Progenitor cell of endocrine pancreas (in vitro differentiated cells): ENCODE data around the gene FGD3. TPM values are rescaled to one million over a fixed set of nuclear protein-coding genes. Genes with fewer than 3 reads are reported as not detected.

Experiments
- DNase-seq: peaks from one replicate; pipeline ENCODE4 v3.0.0; 2021; ENCODE audit warnings: low spot score; ENCODE audit not compliant: unreplicated experiment
- H3K27ac Mint-ChIP-seq: 2 replicates; pipeline ENCODE4 v1.8.0; 2021; ENCODE audit warnings: mild to moderate bottlenecking, moderate library complexity, mixed read lengths
- H3K27me3 Mint-ChIP-seq: 2 replicates; pipeline ENCODE4 v1.8.0; 2021; ENCODE audit warnings: mixed read lengths
- H3K36me3 Mint-ChIP-seq: 2 replicates; pipeline ENCODE4 v1.8.0; 2022; ENCODE audit warnings: mixed read lengths; ENCODE audit not compliant: insufficient read depth
- H3K4me1 Mint-ChIP-seq: 2 replicates; pipeline ENCODE4 v1.8.0; 2021; ENCODE audit warnings: low read depth, mixed read lengths
- H3K4me3 Mint-ChIP-seq: 2 replicates; pipeline ENCODE4 v1.8.0; 2021; ENCODE audit warnings: low read depth, mild to moderate bottlenecking, moderate library complexity, mixed read lengths
- H3K9me3 Mint-ChIP-seq: 2 replicates; pipeline ENCODE4 v1.8.0; 2021; ENCODE audit warnings: low read depth, mixed read lengths
- total RNA-seq: library from RNA; stranded (reverse); gene quantifications from 2 replicates; pipeline ENCODE4 v1.2.1, GENCODE V29; 2021
- TF ChIP-seq, protein P1 (sequence below): fragments of 200-600 bp; sonication (generic); IDR thresholded peaks from one replicate; pipeline ENCODE4 v1.5.0; 2021; ENCODE audit warnings: antibody characterized with exemption, mild to moderate bottlenecking; ENCODE audit not compliant: unreplicated experiment

Gene FGD3
- total RNA-seq, 1 donor from 2014 or later, result 9.6 TPM

DNA sequence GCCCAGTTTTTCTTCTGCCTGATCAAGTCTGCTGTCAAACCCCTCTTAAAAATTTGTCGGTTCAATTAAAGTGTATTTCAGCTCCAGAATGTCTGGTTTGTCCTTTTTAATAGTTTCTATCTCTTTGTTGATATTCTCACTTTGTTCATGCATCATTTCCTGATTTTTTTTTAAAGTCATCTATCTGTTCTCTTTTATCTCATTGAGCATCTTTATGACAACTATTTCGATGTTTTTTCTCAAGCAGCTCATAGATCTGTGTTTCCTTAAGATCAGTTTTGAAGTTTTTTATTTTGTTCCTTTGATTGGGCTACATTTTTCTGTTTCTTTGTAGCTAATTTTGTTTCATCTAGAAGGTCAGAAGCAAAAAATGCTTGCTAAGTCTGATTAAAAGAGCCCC lies 53.7 kb downstream of the FGD3 start:
- Mint-ChIP-seq H3K9me3 (peaks cover 18% of the 10 kb centered on the region), H3K4me1 (no peaks in the 10 kb centered on the region), H3K27me3 (no peaks in the 10 kb centered on the region), H3K36me3 (peaks cover 10% of the 10 kb centered on the region), H3K27ac (no peak overlapping the region), H3K4me3 (no peak overlapping the region)
- TF ChIP-seq, protein P1, sequence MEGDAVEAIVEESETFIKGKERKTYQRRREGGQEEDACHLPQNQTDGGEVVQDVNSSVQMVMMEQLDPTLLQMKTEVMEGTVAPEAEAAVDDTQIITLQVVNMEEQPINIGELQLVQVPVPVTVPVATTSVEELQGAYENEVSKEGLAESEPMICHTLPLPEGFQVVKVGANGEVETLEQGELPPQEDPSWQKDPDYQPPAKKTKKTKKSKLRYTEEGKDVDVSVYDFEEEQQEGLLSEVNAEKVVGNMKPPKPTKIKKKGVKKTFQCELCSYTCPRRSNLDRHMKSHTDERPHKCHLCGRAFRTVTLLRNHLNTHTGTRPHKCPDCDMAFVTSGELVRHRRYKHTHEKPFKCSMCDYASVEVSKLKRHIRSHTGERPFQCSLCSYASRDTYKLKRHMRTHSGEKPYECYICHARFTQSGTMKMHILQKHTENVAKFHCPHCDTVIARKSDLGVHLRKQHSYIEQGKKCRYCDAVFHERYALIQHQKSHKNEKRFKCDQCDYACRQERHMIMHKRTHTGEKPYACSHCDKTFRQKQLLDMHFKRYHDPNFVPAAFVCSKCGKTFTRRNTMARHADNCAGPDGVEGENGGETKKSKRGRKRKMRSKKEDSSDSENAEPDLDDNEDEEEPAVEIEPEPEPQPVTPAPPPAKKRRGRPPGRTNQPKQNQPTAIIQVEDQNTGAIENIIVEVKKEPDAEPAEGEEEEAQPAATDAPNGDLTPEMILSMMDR, result no peak
- DNase-seq, result no peak

DNA sequence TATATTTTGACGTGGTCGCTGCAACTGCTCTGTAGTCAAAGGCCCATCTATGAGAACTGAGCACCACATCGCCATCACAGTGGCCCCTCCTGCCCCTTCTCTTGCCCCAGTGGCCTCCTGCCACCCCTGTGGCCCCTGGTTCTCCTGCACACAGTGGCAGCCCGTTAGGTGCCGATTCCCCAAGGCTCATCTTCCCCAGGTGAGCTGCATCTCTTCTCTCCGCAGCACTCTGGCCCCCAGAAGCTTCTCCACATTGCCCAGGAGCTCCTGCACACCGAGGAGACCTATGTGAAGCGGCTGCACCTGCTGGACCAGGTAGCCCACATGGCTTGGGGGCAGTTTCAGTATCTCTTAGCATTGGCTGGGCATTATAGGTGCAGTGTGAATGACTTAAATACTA lies 55.4 kb downstream of the FGD3 start:
- H3K36me3 Mint-ChIP-seq, result peaks cover 10% of the 10 kb centered on the region
- no peaks in the 10 kb centered on the region for H3K4me1 Mint-ChIP-seq
- H3K4me3 Mint-ChIP-seq, result no peak overlapping the region
- no peak overlapping the region for H3K27ac Mint-ChIP-seq
- no peaks in the 10 kb centered on the region for H3K27me3 Mint-ChIP-seq
- H3K9me3 Mint-ChIP-seq, result peaks cover 7% of the 10 kb centered on the region
- TF ChIP-seq, protein P1, result no peak
- DNase-seq, result no peak

DNA sequence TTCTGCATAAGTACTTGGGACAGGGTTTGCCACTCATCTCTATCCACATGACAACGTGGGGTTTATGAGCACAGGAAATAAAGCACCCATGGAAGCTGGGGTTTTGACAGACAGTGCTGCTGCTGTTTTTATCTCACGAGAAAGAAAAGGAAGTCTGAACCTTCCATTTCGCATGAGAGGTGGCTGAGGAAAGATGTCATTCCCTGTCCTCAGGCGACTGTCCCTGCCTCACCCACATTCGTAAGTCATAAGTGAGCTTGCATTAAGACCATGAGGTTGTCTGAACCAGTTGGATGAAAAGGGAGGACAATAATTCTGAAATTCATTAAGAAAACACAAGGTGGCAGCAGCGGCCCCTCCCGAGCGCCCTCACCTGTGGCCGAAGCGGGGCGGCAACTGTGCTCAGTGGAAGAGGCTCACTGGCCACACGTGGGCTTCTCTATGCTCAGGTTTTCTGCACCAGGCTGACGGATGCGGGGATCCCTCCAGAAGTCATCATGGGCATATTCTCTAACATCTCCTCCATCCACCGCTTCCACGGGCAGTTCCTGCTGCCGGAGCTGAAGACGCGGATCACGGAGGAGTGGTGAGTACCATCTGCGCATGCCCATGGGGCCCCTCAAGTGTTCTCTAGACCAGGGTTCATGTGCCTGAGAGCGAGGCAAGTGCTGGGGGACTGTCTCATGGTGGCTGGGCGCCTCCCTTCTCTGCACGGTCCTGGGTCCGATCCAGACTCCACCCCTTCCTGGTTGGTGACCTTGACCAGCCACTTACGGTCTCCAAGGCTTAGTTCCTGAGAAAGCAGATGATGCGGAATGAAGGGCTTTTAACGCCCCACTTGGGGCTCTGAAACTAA lies 56.5 kb downstream of the FGD3 start:
- Mint-ChIP-seq H3K9me3 (peaks cover 7% of the 10 kb centered on the region), H3K4me3 (no peak overlapping the region)

DNA sequence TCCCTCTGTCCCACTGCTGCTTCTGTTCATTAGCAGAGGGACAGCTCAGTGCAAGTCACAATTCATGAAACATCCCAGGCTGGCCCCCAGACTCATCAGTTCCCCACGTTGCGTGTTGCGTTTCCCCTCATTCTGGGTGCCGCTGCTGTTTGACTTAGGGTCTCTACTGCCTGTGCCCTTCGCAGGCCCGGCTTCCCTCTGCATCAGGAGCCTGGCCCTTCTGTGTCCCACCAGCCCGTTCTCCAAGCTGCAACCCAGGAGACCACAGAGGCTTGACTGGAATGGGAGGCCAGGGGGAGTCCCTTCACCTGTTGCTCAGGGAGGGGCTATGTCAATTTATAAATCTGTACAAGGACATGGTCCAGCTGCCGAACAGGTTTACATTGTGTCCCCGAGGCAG lies 57.2 kb downstream of the FGD3 start:
- H3K27ac Mint-ChIP-seq, result no peak overlapping the region
- no peaks in the 10 kb centered on the region for H3K4me1 Mint-ChIP-seq
- H3K27me3 Mint-ChIP-seq, result no peaks in the 10 kb centered on the region
- H3K4me3 Mint-ChIP-seq, result no peak overlapping the region
- TF ChIP-seq, protein P1, result no peak
- no peak for DNase-seq
- peaks cover 4% of the 10 kb centered on the region for H3K9me3 Mint-ChIP-seq
- H3K36me3 Mint-ChIP-seq, result peaks cover 8% of the 10 kb centered on the region

More for the DNA sequence above, 56.5 kb downstream of the FGD3 start:
- H3K27me3 Mint-ChIP-seq, result no peaks in the 10 kb centered on the region
- peaks cover 10% of the 10 kb centered on the region for H3K36me3 Mint-ChIP-seq
- TF ChIP-seq, protein P1, result peak; percentile 73
- H3K27ac Mint-ChIP-seq, result no peak overlapping the region
- H3K4me1 Mint-ChIP-seq, result no peaks in the 10 kb centered on the region
- peak; percentile 34 for DNase-seq

DNA sequence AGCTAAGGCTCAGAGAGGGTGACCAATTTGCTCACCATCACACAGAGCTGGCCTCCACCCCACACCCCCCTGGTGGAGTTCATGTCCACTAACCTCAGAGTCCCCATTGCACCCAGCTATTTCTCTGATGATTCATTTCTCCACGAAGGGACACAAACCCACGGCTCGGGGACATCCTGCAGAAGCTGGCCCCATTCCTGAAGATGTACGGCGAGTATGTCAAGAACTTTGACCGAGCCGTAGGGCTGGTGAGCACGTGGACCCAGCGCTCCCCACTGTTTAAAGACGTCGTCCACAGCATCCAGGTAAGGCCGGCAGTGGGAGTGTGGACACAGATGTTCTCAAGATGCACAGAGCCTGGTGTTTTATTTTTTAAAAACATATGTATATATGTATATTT lies 58.6 kb downstream of the FGD3 start:
- no peaks in the 10 kb centered on the region for H3K4me1 Mint-ChIP-seq
- H3K27me3 Mint-ChIP-seq, result no peaks in the 10 kb centered on the region
- H3K4me3 Mint-ChIP-seq, result no peak overlapping the region
- no peak for DNase-seq
- H3K27ac Mint-ChIP-seq, result no peak overlapping the region
- TF ChIP-seq, protein P1, result no peak
- peaks cover 4% of the 10 kb centered on the region for H3K36me3 Mint-ChIP-seq
- H3K9me3 Mint-ChIP-seq, result peaks cover 3% of the 10 kb centered on the region
